Heart right ventricle (tissue), 16 donors: ENCODE measurements around the gene ABCA10. TPM values are rescaled to one million over a fixed set of nuclear protein-coding genes. Genes with fewer than 3 reads are reported as not detected.
A peak's percentile ranks its signal among the peaks of the same experiment; 100 is the strongest.

ENCODE experiments used
- ATAC-seq, 8 donors: fragments of 200-7000 bp; cut with Tn5 transposase; one replicate each; pipeline ENCODE4 v1.9.1; 2020; ENCODE audit warnings: mild to moderate bottlenecking in 8 of 8, moderate library complexity in 8 of 8, moderate number of reproducible peaks in 1 of 8
- DNase-seq, 2 donors: peaks; one replicate each; pipeline ENCODE4 v3.0.0-alpha.2; 2020
- H3K27ac ChIP-seq, 10 donors: fragments of 200-600 bp; sonication (generic) in 2 of 10; one replicate each; pipeline versions ENCODE4 v1.5.0 to v1.8.0; 2020 to 2022; ENCODE audit warnings: mild to moderate bottlenecking in 3 of 10
- H3K27me3 ChIP-seq, 7 donors: fragments of 200-600 bp; one replicate each; pipeline ENCODE4 v1.8.0; 2021 to 2022; ENCODE audit warnings: mild to moderate bottlenecking in 2 of 7
- H3K36me3 ChIP-seq, 9 donors: fragments of 200-600 bp; sonication (generic) in 1 of 9; one replicate each; pipeline versions ENCODE4 v1.5.0 to v1.8.0; 2020 to 2022; ENCODE audit warnings: mild to moderate bottlenecking in 2 of 9
- H3K4me1 ChIP-seq, 9 donors: fragments of 200-600 bp; sonication (generic) in 1 of 9; one replicate each; pipeline versions ENCODE4 v1.5.0 to v1.8.0; 2020 to 2022; ENCODE audit warnings: mild to moderate bottlenecking in 4 of 9
- H3K4me3 ChIP-seq, 10 donors: fragments of 200-600 bp; sonication (generic) in 2 of 10; one replicate each; pipeline versions ENCODE4 v1.5.0 to v1.8.0; 2020 to 2022; ENCODE audit warnings: mild to moderate bottlenecking in 7 of 10, moderate library complexity in 2 of 10
- H3K9me3 ChIP-seq, 11 donors: fragments of 200-600 bp in 10 of 11; sonication (generic) in 2 of 11; one replicate each; pipeline versions ENCODE4 v1.5.0 to v1.8.0; 2013 to 2022; ENCODE audit warnings: mild to moderate bottlenecking in 2 of 11, control low read depth in 1 of 11, moderate library complexity in 1 of 11
- CTCF ChIP-seq, 9 donors: fragments of 200-600 bp; sonication (generic) in 2 of 9; IDR thresholded peaks; one replicate each; pipeline versions ENCODE4 v1.5.0 to v1.8.0; 2021 to 2022; ENCODE audit warnings: antibody characterized with exemption in 9 of 9, mild to moderate bottlenecking in 5 of 9, moderate library complexity in 1 of 9
- WGBS, 2 donors: extraction: QIAGEN DNeasy Blood & Tissue Kit; methylation state at CpG; one replicate each; pipeline ENCODE4 v1.1.7; 2013; ENCODE audit warnings: inconsistent platforms in 1 of 2; 5-methylcytosine and 5-hydroxymethylcytosine counted together
- intact Hi-C, 10 donors: fragments of 100-400 bp; cut with DNase I; formaldehyde crosslinking; loops; one replicate each; pipeline versions ENCODE4 v1.11.1 to v1.14.2; 2022
- polyA plus RNA-seq, 2 donors: library from polyadenylated mRNA; stranded (reverse); fragments of 200-250 nt; gene quantifications; one replicate each; pipeline ENCODE4 v1.2.3, GENCODE V29; 2013
- total RNA-seq, 10 donors: library from RNA; stranded (reverse); fragmentation: NEBNext Ultra II Directional in 3 of 10; extraction: Animal tissue kit (Norgen Biotek cat#: 25700) in 3 of 10; gene quantifications; one replicate each; pipeline versions ENCODE4 v1.2.1 to v1.2.4, GENCODE V29; 2021 to 2023
- donor health status: Arrhythmogenic right ventricular cardiomyopathy.
- donor health status: ischemic (EF 13 %, LVEDD 7.1; RV severe dilation, severe dysfunction).
- donor health status: healthy with polysubstance abuse.
- donor health status: DM: no; HTN: yes; CAD: no.
- donor health status: DM: no; HTN: no; CAD: no.
- donor health status: ischemic (EF 25% LVEDD 6.9; RV normal size, moderate dysfunction).
- donor health status: ischemic (EF 25% LVEDD 5.7; RV mildly dilated, moderate dysfunction).
- donor health status: healthy.
- donor health status: DM: yes; HTN: yes; CAD: no.
- donor health status: Ischemic cardiomyopathy.
- donor health status: ischemic (EF 35%, LVEDD 5.7; RV mildly dilated, moderate dysfunction).
- donor health status: nonischemic (EF 11% LVEDD 7.7; RV severe dilation, severe dysfunction).
- donor health status: DM: yes; HTN: yes; CAD: no.
- donor health status: PGD.
- donor health status: ischemic (EF 29% LVEDD 5.4; RV normal size, mild dysfunction).
- donor health status: nonischemic (EF 23%, LVEDD 6.1; RV moderate dilation, normal function).

The ABCA10 gene
- total and polyA plus RNA-seq, 12 donors, result 1.0 to 60.9 (median 3.6) TPM

- peaks cover 0 to 17% (median 0%) of the 10 kb centered on the region in 9 donors for H3K36me3 ChIP-seq
- peaks cover 0 to 27% (median 0%) of the 10 kb centered on the region in 9 donors for H3K4me1 ChIP-seq
- ATAC-seq, result no peak
- H3K4me3 ChIP-seq, result no peak overlapping the region
- no peak for TF ChIP-seq CTCF (IDR thresholded peaks at IDR 0.05)
- 95 to 97% methylated on average over 3 of the region's 3 CpGs for WGBS, 2 donors
- no peak for DNase-seq
- intact Hi-C loops, result no loop called here
- H3K27me3 ChIP-seq, result no peaks in the 10 kb centered on the region
- peak overlapping the region in 4 of 10 donors; percentile 35 to 75 (median 64) for H3K27ac ChIP-seq
- H3K9me3 ChIP-seq, result no peaks in the 10 kb centered on the region
Observed at GRCh38 chr17:69143683-69144231, 84.9 kb downstream of the ABCA10 start.

- no peaks in the 10 kb centered on the region for H3K27me3 ChIP-seq
- H3K36me3 ChIP-seq, result peaks cover 0 to 10% (median 0%) of the 10 kb centered on the region in 9 donors
- no peak for TF ChIP-seq CTCF (IDR thresholded peaks at IDR 0.05)
- peak overlapping the region in 5 of 10 donors; percentile 23 to 75 (median 61) for H3K27ac ChIP-seq
- DNase-seq (no peak), ATAC-seq (no peak)
- intact Hi-C loops, result no loop called here
- 72 to 97% methylated on average over 1 of the region's 1 CpG for WGBS, 2 donors
- peaks cover 0 to 27% (median 0%) of the 10 kb centered on the region in 9 donors for H3K4me1 ChIP-seq
- no peak overlapping the region for H3K4me3 ChIP-seq
- H3K9me3 ChIP-seq, result peaks cover 0 to 2% (median 0%) of the 10 kb centered on the region in 11 donors
Observed at GRCh38 chr17:69143151-69143550, 85.5 kb downstream of the ABCA10 start.

GRCh38 chr17:69142175-69142802, 86.3 kb downstream of the ABCA10 start:
- intact Hi-C loops, result no loop called here

More at GRCh38 chr17:69142175-69142802, 86.3 kb downstream of the ABCA10 start:
- TF ChIP-seq CTCF (IDR thresholded peaks at IDR 0.05), result no peak
- Histone ChIP-seq H3K36me3 (peaks cover 0 to 9% (median 0%) of the 10 kb centered on the region in 9 donors), H3K9me3 (peaks cover 0 to 10% (median 0%) of the 10 kb centered on the region in 11 donors), H3K4me1 (peaks cover 0 to 27% (median 0%) of the 10 kb centered on the region in 9 donors), H3K27me3 (no peaks in the 10 kb centered on the region), H3K4me3 (peak overlapping the region in 9 of 10 donors; percentile 2 to 47 (median 41)), H3K27ac (peak overlapping the region; percentile 42 to 85 (median 70))
- ATAC-seq, result peak in 6 of 8 donors; percentile 33 to 58 (median 52)
- 55 to 58% methylated on average over 3 of the region's 3 CpGs for WGBS, 2 donors
- no peak for DNase-seq
